Epidermal melanocyte (primary cell): ENCODE measurements around the gene MYO16.
A peak's percentile ranks its signal among the peaks of the same experiment; 100 is the strongest.
"Not testable (repeated sequence)": the region's sequence is repeated elsewhere in the genome, so short reads cannot be mapped to it uniquely, and the experiment has no call there.

Experiments
- DNase-seq: peaks from one replicate; pipeline ENCODE4 v3.0.0; 2011; ENCODE audit warnings: low spot score; ENCODE audit not compliant: insufficient read length

The MYO16 gene

DNA sequence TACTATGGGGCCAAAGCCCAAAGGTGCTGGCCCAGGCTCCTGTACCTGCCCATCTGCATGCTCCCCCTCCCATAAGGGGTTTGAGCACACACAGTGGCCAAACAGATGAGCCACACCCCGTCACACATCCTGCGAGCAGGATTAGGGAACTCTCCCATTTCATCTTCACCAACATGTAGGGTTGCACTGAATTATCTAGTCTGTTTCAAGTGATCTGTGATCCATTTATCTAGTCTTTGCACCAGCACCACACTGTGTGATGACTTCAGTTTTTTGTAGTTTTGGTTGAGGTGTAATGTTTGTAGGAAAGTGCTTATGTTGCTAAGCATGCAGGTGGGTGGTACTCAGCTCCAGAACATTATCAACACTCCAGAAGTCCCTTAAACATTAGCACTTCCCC is 249.3 kb downstream of the MYO16 start:
- no peak for DNase-seq

GRCh38 chr13:108889324-108889984 is 260.0 kb downstream of the MYO16 start:
- no peak for DNase-seq

DNA sequence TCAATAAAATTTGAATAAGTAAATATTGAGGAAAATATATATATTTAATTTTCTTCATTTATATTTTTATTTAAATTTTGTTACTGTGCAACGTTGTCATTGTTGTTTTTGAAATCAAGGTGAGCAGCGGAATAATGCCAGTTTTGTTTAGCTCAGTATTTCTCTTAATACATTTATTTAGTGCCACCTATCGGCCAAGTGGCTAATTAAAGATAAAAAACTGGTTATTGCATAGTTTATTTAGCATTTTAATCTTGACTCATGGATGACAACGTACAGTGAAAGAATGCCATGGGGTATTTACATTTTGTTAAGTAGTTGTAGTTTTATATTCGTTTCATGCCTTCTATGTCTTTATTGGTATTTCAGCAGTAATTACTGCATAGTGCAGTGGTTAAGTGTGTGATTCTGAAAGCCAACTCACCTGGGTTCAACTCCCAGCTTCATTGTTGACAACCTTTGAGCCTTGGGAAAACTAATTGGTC is 265.9 kb downstream of the MYO16 start:
- DNase-seq = no peak

DNA sequence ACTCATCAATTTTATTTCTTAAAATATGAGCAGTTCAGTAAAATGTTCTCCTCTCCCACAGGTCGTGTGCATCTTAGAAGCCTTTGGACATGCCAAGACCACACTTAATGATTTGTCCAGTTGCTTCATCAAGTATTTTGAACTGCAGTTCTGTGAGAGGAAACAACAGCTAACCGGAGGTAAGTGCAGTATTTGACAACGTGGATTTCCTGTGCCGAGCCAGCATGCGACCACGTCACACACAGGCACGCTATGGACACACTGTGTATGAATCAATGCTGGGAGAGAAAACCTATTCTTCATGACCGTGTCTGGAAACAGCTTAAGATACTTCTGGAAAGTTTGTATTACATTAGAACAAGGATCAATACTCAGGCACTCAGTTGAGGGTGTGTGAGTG is 268.5 kb downstream of the MYO16 start:
- DNase-seq = no peak

DNA sequence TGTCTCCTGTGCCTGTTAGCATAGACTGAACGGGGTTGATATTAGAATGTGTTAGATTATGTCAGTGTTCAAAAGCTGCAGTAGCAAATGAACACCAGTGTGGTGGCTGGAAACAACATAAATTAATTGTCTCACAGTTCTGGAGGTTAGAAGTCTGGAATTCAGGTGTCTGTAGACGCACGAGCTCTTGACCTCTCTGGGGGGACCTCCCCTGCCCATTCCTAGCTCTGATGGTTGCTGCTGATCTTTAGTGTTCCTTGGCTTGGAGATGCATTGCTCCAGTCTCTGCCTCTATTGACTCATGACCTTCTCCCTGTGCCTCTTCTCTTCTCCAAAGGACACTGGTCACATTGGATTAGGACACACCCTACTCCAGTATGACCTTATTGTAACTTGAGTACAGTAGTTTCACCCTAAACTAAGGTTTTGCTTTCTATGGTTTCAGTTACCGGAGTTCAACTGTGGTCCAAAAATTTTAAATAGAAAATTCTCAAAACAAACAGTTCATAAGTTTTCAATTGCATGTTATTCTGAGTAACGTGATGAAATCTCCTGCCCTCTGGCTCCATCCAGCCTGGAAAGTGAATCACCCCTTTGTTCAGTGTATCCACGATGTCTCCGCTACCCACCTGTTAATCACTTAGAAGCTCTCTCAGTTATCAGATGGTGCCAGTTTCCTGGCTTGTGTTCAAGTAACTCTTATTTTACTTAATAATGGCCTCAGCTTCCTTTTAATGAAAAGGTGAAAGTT is 273.2 kb downstream of the MYO16 start:
- no peak for DNase-seq

DNA sequence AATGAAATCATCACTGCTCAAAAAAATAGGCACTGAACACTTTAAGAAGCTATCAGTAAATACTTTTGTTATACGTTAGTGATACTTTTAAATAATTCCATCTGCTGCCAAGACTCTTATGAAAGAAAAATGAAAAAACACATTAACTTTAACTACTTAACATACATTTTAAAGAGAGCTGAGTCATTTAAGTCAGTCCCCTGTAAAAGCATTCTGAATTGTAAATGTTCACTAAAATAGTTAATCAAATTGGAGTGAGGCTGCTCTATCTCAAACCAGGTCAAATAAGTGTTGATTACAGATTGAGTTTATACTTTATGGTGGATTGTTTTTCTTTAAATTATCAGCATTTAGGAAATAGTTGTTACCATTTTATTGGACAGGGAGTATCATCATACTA is 274.2 kb downstream of the MYO16 start:
- no peak for DNase-seq

- DNase-seq = no peak
Measured at GRCh38 chr13:108911807-108912206, 282.4 kb downstream of the MYO16 start.

DNA sequence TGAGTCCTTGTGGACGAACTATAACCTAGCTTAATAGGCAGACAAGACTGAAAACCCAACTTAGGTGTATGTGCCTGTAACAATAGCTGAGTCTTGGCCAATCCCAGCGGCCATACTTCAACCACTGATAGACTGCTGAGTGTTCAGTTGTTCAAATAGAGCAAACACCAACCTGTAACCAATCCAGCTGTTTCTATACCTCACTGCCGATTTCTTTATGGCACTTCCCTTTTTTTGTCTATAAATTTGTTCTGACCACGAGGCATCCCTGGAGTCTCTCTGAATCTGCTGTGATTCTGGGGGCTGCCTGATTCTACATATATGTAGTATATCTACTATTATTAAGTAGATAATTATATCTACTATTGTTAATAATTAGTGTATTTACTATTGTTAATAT is 284.3 kb downstream of the MYO16 start:
- DNase-seq = not testable (repeated sequence)

DNA sequence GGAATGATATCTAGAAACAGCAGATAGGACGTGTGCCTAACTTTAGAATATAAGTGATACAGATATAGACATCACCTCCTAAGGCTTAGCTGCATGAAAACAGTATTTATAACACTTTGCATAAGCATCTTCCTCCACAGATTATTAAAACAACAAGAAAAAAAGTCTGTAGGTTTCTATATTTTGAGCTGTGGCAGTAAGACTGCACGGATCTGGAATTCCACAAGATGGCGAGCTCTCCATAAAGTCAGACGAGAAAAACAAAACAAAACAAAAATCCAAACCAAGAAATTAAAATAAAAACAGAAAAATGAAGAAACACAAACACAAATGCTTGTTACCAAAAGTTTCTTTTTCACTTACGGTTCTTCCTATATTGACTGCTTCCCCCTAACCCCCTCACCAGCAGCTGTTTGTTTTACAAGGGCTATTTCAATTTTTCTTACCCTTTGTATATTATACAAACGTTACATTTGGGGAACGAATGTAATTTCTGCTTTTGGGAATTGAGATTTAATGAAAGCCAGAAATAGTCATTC is 285.8 kb downstream of the MYO16 start:
- DNase-seq = no peak

GRCh38 chr13:108915634-108916512 is 286.5 kb downstream of the MYO16 start:
- peak; percentile 52 for DNase-seq

DNA sequence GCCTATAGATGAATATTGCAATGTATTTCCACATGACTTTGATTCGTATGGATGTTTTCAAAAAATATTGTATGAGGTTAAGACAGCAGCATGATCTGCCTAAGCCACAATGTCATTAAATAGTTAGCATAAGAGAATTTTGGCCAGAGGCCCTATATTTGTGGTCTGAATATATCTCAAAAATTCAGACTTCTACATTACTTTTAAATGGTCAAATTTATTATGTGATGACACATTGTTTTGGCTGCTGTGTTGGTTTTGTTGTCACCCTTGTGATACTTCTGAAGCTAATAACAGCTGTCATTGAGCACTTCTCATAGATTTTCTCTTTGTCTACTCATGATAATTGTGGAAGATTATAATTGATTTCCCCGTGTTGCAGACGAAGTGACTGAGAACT is 288.2 kb downstream of the MYO16 start:
- peak; percentile 24 for DNase-seq

DNA sequence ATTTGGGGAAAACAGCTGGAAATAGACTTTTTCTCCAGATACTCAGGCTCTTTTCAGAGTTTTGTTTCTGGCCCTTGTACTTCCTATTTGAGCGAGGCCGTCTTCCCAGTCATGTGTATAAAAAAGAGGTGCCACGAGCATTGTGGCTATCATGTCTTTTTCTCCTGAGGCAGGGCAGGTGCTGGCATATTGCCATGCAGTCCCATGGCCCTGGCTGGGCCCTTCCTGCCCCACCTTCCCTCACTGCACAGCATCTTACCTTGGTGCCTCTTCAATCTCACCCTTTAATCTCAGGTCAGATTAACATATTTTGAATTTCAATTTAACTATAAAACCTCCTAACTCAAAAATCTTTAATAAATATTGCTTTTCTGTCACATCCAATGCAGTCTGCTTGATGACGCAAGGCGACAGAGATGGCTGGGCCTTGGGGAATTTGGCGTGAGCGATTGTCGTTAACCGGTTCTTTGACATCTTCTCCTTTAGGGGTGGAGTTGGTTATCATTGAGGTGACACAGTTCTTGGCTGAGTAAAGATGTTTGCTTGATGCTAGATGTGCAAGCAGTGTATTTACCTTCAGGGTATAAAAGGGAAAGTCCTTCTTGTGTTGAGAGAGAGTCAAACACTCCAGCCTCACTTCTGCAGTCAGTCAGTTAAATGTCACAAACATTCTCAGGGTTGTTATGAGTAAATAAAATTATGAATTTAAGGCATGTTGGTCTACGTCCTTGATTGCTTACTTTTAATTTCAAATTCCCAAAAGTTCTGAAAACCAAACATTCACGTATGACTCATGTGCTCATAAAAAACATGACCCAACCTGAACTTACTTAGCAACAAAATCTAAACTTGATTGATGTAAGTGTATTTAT is 289.9 kb downstream of the MYO16 start:
- DNase-seq = no peak

- DNase-seq = no peak
Measured at GRCh38 chr13:108920137-108920536, 290.7 kb downstream of the MYO16 start.

DNA sequence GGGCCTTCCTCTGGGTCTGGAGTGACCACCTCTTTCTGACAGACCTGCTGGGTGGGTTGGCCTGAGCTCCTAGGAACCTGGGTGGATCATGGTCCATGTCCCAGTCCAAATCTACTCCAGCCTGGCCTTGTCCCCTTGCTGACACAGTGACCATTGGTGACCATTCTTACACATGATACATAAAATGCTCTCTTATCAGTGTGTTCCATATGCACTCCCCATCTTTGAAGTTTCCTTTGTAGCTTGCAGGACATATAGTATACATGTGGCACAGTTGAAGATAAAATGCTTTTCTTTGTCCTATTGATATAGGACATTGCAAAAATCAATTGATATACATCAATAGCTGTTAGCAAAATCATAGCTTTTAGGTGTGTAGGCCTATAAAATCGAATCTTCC is 291.8 kb downstream of the MYO16 start:
- DNase-seq = no peak

- DNase-seq = no peak
Measured at GRCh38 chr13:108922108-108922507, 292.7 kb downstream of the MYO16 start.

GRCh38 chr13:108923386-108924047 is 294.1 kb downstream of the MYO16 start:
- DNase-seq = no peak

DNA sequence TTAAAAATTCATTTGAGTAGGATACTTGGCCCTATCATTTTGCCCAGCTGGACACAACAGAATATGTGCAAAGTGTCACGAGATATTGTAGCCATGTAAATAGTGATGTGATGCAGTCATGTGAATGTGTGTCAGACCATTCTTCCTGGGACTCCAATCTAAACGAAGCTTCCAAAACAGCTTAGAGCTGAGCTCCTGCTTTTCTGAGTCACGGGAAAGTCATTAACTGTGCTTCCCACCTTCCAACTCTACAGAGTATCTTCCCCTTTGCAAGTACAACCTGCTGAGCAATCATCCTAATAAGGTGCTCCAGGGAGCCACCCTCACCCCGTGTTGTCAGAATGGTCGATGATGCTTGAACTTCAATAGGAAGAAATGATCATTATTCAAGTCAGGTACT is 294.7 kb downstream of the MYO16 start:
- no peak for DNase-seq

GRCh38 chr13:108924541-108924940 is 295.1 kb downstream of the MYO16 start:
- DNase-seq = no peak

- DNase-seq = no peak
Measured at GRCh38 chr13:108925070-108925469, 295.7 kb downstream of the MYO16 start.

GRCh38 chr13:108926862-108927261 is 297.5 kb downstream of the MYO16 start:
- DNase-seq = no peak
